ENCODE data around the gene KCNS3. TPM values are rescaled to one million over a fixed set of nuclear protein-coding genes. Genes with fewer than 3 reads are reported as not detected.
"Not testable (repeated sequence)": the region's sequence is repeated elsewhere in the genome, so short reads cannot be mapped to it uniquely, and the experiment has no call there.

Gene KCNS3
- polyA plus RNA-seq, 3 donors = 6.5 to 11.6 (median 6.9) TPM

GRCh38 chr2:17935242-17935885, 56.9 kb downstream of the KCNS3 start:
- DNase-seq = no peak

GRCh38 chr2:17936599-17936998, 58.1 kb downstream of the KCNS3 start:
- no peak for DNase-seq

- no peak for DNase-seq
Measured at GRCh38 chr2:17940091-17940630, 61.7 kb downstream of the KCNS3 start.

GRCh38 chr2:17943444-17943843, 65.0 kb downstream of the KCNS3 start:
- DNase-seq = no peak

DNA sequence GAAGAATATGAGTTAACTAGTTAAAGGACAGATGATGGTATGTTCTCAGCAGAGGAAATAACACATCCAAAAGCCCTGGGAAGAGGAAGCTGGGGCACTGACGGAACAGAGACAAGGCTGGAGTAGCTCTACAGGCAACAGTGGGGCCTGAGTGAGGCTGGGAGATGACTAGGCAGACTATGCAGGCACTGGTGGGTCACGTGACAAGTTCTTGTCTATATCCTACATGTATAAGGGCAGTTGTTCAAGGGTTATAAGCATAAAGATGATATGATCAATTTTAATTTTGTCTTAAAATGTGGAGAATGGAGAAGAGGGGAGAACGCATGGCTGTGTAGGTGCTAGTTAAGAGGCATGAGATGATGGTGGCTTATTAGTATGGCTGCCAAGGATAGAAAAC, 68.6 kb downstream of the KCNS3 start:
- DNase-seq = no peak

GRCh38 chr2:17950006-17950405, 71.5 kb downstream of the KCNS3 start:
- DNase-seq = no peak

- no peak for DNase-seq
Measured at GRCh38 chr2:17951563-17951962, 73.1 kb downstream of the KCNS3 start.

DNA sequence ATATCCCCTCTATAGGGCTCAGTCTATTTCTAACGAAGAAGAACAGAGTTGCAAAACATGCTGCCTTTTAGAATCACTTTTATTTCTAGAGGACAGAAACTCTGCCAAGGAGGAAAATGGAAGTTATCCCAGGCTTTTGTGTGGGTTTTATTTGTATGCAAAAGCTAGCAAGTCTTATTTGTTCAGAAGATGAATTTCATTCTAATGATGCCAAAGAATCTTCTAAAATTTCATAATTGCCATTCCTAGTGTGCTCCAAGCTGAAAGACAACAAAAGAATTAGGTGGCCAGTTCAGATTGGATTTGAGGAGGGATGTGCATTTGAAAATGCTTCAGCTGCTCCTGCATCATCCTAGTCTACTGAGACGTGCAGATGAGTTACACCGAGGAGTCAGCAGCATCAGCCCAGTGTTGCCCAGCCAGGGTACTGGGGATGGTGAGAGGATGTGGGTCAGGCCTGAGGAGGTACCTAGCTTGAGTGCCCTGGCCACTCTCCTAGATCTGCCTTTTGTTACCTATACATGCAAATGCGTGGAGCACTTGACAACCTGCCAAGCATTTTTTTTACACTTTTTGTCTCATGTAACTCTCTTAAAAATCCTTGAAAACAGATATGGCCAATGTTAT, 80.1 kb downstream of the KCNS3 start:
- no peak for DNase-seq

DNA sequence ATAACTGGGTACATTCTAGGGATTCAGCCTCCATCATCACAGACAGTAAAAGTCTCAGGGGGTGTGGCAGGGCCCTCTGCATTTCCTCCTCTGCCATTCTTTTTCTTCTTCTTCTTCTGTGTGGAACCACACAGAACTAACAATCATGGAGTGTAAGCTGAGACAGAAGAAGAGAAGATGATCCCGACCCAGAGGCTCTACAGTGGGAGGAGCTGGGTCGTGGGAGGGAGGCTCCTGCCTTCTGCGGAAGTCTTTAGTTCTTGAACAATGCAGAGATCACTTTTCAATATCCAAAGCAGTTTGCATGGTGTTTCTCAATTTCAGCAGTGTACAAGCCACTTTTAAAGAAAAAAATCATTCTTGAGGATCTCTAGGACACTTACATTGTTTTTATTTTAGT, 80.9 kb downstream of the KCNS3 start:
- DNase-seq = no peak

- no peak for DNase-seq
Measured at GRCh38 chr2:17959833-17960232, 81.4 kb downstream of the KCNS3 start.

GRCh38 chr2:17960925-17961324, 82.5 kb downstream of the KCNS3 start:
- no peak for DNase-seq

GRCh38 chr2:17961789-17962188, 83.3 kb downstream of the KCNS3 start:
- DNase-seq = no peak

GRCh38 chr2:17962876-17963275, 84.4 kb downstream of the KCNS3 start:
- no peak for DNase-seq

DNA sequence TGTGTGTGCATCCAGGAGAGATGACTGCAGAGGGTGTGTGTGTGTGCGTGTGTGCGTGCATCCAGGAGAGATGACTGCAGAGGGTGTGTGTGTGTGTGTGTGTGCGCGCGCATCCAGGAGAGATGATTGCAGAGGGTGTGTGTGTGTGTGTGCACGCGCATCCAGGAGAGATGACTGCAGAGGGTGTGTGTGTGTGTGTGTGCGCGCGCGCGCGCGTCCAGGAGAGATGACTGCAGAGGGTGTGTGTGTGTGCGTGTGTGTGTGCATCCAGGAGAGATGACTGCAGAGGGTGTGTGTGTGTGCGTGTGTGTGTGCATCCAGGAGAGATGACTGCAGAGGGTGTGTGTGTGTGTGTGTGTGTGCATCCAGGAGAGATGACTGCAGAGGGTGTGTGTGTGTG, 85.1 kb downstream of the KCNS3 start:
- not testable (repeated sequence) for DNase-seq

- DNase-seq = no peak
Measured at GRCh38 chr2:17965196-17965595, 86.7 kb downstream of the KCNS3 start.

DNA sequence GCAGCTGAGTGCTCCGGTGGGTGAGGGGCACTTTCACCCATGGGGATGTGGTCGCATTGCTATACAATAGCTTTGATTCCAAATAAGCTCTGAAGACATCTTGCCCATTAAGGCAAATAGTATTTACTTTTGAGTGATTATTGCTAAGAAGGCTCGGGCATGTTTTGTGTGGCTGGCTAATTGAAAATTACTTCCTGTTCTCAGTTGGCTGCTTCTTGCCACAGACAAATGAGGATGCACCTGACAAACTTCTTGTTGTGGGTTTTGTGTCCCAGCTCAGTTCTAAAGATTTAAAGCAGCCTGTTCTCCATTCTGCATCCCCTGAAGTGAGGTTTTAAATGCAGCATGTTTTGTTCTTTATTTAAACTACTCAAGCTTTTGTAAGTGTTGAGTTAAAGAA, 88.3 kb downstream of the KCNS3 start:
- DNase-seq = no peak

- DNase-seq = no peak
Measured at GRCh38 chr2:17969661-17970060, 91.2 kb downstream of the KCNS3 start.

- DNase-seq = no peak
Measured at GRCh38 chr2:17971531-17972125, 93.2 kb downstream of the KCNS3 start.

DNA sequence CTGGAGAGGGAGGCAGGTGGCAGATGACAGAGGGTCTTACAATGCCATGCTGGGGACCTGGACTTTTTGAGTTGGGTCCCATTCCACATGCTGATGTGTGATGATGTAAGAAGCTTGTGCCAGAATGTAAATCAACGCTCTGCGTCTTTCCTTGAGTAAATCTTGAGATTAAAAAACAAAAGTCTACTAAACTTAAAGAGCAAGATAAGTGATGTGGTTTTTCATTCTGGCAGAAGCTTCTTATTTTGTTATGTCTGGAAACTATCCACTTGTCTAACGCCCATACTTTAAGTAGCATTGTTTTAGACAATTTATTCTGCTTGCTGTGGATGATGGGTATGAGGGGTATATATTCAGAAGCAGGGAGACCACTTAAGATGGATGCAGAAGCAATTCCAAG, 94.5 kb downstream of the KCNS3 start:
- DNase-seq = no peak

DNA sequence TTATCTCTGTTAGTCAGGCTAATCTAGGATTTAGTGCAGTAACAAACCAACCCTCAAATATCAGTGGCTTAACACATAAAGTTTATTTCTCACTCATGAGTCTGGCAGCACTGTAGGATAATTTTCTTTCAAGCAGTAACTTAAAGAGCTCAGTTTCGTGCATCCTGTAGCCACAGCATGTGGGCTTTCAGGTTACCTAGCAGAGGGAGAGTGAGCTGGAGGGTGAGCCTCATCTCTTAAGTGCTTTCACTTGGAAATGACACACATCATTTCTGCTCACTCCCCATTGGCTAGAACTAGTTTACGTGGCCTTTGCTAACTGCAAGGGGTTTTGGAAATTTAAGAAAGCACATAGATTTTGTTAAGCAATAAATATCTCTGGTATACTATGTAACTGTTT, 96.9 kb downstream of the KCNS3 start:
- DNase-seq = no peak

DNA sequence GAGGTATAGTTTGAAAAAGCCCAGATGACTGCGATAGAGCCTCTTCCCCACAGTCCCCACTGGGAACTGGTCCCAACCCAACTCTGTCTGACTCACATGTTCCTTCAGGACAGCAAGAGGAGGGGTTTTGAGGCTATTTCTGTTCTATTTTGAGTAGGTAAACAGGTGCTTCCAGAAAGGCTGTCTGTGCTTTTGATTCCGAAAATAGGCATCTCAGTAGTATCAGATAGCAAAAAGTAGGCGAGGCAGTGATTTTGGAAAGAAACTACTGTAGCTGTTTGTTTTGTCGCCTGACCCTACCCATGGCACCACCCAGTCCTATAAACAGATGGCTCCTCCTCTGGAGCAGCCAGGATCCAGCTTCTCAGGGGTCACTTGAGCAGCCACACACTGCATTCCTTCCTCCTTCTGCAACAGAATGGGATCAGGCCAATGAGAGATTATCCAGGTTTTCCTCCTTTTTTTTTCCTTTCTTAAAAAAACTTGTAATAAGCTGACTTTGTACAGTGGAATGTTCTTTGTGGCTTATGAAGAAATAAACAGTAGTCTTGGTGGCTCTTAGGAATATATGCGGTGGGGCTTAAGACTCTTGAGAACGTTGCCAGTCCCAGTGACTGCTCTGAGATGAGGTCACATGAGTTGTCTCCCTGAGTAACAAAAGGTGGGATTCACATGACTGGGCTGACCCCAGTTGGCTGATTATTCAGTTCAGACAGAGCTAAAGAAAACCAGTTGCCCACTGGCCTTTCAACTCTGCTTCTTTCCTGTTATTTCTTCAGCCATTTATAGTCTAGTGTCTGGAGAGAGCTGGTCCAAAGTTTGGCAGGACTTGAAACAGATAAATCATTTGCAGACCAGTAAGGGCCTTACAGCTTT, 98.6 kb downstream of the KCNS3 start:
- no peak for DNase-seq

DNA sequence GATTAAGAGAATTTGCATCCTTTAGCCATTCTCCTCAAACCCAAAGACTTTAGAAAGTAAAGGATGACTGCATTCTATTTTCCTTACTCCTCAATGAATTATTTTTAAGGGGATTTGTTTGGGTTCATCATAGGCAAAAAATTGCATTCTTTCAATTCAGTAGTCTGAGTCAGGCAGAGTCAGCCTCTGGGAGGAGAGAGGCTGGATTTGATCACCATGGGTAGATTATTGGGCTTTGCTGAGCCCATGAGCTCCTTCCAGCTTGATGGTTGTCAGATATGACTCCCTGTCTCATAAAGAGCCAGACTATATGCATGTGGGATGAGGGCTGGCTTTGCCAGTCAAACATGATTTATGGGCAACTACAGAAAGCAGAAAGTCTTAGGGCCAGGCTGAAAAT, 101.2 kb downstream of the KCNS3 start:
- DNase-seq = no peak

All from renal pelvis (tissue), 4 donors.